ENCODE results near the gene SUPT3H. TPM values are rescaled to one million over a fixed set of nuclear protein-coding genes. Genes with fewer than 3 reads are reported as not detected.

The SUPT3H gene
- total and polyA plus RNA-seq, 2 of the 13 experiments (the other 11 are each of a cell fraction or from before 2014, with no cell fraction given) = 11.9 to 36.1 TPM

DNA sequence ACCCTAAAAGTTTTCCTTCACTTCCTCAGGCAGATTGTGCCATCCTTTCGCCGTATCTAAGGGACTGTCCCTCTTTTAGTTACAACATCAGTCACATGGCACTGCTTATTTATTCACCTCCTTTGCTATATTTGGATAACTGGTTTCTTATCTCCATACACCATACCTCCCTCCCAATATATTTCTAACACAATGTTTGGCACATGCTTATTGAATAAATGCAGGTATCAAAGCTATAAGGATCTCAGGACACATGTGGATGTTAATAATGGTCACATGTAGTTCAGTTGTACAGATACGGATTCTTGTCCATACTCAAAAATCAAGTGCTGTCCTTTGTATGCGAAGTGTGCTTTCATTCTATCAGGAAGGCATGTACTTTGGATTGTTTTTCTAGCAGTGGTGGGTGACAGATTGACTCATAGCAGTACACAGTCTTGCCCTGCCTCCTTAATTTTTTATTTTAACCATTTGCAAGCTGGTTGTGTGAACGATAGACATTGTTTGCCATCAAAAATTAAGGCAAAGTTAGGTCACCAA is 456.7 kb downstream of the SUPT3H start (continued):
- TF ChIP-seq, protein P1, sequence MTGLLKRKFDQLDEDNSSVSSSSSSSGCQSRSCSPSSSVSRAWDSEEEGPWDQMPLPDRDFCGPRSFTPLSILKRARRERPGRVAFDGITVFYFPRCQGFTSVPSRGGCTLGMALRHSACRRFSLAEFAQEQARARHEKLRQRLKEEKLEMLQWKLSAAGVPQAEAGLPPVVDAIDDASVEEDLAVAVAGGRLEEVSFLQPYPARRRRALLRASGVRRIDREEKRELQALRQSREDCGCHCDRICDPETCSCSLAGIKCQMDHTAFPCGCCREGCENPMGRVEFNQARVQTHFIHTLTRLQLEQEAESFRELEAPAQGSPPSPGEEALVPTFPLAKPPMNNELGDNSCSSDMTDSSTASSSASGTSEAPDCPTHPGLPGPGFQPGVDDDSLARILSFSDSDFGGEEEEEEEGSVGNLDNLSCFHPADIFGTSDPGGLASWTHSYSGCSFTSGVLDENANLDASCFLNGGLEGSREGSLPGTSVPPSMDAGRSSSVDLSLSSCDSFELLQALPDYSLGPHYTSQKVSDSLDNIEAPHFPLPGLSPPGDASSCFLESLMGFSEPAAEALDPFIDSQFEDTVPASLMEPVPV (CRISPR knock-in tag; IDR thresholded peaks at IDR 0.05) = no peak
- TF ChIP-seq SNAPC5 (CRISPR knock-in tag; IDR thresholded peaks at IDR 0.05; ENCODE audit: borderline replicate concordance) (no peak), ZNF414 (CRISPR knock-in tag; IDR thresholded peaks at IDR 0.05) (no peak), ZNF572 (CRISPR knock-in tag; IDR thresholded peaks at IDR 0.05) (no peak), ZKSCAN5 (CRISPR knock-in tag; IDR thresholded peaks at IDR 0.05) (0 out of 2 replicates have a peak, but pooled peaks have one; percentile 43), GPN1 (CRISPR knock-in tag; IDR thresholded peaks at IDR 0.05; ENCODE audit: borderline replicate concordance) (no peak), SP1 (IDR thresholded peaks at IDR 0.05) (no peak), SP1 (CRISPR knock-in tag; IDR thresholded peaks at IDR 0.05) (0 out of 2 replicates have a peak, but pooled peaks have one; percentile 31), RFXAP (CRISPR knock-in tag; IDR thresholded peaks at IDR 0.05; ENCODE audit: borderline replicate concordance) (no peak), SYNCRIP (IDR thresholded peaks at IDR 0.05; ENCODE audit: insufficient read depth, low read depth, low read length) (no peak), PPARG (CRISPR knock-in tag; conservative IDR thresholded peaks at IDR 0.05) (no peak; the same call in 1 of the 2 replicates), FIP1L1 (IDR thresholded peaks at IDR 0.05; ENCODE audit: borderline replicate concordance, insufficient read depth, low read depth, low read length) (no peak), ZNF792 (CRISPR knock-in tag; IDR thresholded peaks at IDR 0.05) (0 out of 2 replicates have a peak, but pooled peaks have one; percentile 25), GPBP1L1 (CRISPR knock-in tag; IDR thresholded peaks at IDR 0.05) (no peak), ZFP37 (CRISPR knock-in tag; IDR thresholded peaks at IDR 0.05; ENCODE audit: borderline replicate concordance) (no peak), RORA (CRISPR knock-in tag; IDR thresholded peaks at IDR 0.05) (no peak), ZNF329 (CRISPR knock-in tag; IDR thresholded peaks at IDR 0.05; ENCODE audit: low read depth) (no peak), FOXJ3 (CRISPR knock-in tag; IDR thresholded peaks at IDR 0.05; ENCODE audit: borderline replicate concordance) (peak; percentile 76; the same call in 1 of the 2 replicates)
- TF ChIP-seq, protein P2, sequence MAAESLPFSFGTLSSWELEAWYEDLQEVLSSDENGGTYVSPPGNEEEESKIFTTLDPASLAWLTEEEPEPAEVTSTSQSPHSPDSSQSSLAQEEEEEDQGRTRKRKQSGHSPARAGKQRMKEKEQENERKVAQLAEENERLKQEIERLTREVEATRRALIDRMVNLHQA (CRISPR knock-in tag; IDR thresholded peaks at IDR 0.05) = no peak
- TF ChIP-seq, protein P3, sequence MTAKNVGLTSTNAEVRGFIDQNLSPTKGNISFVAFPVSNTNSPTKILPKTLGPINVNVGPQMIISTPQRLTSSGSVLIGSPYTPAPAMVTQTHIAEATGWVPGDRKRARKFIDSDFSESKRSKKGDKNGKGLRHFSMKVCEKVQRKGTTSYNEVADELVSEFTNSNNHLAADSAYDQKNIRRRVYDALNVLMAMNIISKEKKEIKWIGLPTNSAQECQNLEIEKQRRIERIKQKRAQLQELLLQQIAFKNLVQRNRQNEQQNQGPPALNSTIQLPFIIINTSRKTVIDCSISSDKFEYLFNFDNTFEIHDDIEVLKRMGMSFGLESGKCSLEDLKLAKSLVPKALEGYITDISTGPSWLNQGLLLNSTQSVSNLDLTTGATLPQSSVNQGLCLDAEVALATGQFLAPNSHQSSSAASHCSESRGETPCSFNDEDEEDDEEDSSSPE (CRISPR knock-in tag; IDR thresholded peaks at IDR 0.05) = no peak
- TF ChIP-seq, protein P4, sequence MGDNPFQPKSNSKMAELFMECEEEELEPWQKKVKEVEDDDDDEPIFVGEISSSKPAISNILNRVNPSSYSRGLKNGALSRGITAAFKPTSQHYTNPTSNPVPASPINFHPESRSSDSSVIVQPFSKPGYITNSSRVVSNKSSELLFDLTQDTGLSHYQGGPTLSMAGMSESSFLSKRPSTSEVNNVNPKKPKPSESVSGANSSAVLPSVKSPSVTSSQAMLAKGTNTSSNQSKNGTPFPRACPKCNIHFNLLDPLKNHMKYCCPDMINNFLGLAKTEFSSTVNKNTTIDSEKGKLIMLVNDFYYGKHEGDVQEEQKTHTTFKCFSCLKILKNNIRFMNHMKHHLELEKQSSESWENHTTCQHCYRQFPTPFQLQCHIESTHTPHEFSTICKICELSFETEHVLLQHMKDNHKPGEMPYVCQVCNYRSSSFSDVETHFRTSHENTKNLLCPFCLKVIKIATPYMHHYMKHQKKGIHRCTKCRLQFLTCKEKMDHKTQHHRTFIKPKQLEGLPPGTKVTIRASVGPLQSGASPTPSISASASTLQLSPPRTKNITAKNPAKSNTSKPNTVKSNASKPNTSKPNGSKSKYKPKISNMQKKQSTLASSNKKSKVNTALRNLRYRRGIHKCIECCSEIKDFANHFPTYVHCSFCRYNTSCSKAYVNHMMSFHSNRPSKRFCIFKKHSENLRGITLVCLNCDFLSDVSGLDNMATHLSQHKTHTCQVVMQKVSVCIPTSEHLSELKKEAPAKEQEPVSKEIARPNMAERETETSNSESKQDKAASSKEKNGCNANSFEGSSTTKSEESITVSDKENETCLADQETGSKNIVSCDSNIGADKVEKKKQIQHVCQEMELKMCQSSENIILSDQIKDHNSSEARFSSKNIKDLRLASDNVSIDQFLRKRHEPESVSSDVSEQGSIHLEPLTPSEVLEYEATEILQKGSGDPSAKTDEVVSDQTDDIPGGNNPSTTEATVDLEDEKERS (CRISPR knock-in tag; IDR thresholded peaks at IDR 0.05) = peak; percentile 57; the same call in 1 of the 2 replicates

All from HepG2 (cell line).